ENCODE results near the gene TTLL5. TPM values are rescaled to one million over a fixed set of nuclear protein-coding genes. Genes with fewer than 3 reads are reported as not detected.
A peak's percentile ranks its signal among the peaks of the same experiment; 100 is the strongest.

TTLL5 gene
- total and polyA plus RNA-seq, 2 of the 13 experiments (the other 11 are each of a cell fraction or from before 2014, with no cell fraction given): 11.8 to 18.8 TPM

DNA sequence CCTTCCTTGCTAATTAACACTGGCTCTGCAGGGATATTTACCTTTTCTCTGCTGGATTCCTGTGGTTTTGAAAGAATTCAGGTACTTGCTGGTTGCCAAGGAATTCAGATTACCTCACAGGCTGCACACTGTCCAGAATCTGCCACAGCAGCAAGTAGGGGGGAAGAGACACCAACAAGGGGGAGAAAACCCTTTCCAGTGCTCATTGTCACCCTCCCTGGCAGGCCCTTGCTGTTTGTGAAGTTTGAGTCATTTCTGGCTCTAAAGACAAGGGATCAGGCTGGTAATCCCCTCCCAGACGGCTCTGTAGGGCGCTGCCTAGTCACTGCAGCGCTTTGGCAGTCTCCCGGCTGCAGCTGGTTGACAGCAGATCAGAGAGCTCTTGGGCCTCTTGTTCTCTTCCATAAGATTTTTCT, 50.8 kb downstream of the TTLL5 start (continued):
- TF ChIP-seq, protein P1, sequence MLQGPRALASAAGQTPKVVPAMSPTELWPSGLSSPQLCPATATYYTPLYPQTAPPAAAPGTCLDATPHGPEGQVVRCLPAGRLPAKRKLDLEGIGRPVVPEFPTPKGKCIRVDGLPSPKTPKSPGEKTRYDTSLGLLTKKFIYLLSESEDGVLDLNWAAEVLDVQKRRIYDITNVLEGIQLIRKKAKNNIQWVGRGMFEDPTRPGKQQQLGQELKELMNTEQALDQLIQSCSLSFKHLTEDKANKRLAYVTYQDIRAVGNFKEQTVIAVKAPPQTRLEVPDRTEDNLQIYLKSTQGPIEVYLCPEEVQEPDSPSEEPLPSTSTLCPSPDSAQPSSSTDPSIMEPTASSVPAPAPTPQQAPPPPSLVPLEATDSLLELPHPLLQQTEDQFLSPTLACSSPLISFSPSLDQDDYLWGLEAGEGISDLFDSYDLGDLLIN (CRISPR knock-in tag; IDR thresholded peaks at IDR 0.05; ENCODE audit: borderline replicate concordance): no peak
- TF ChIP-seq ZNF772 (CRISPR knock-in tag; IDR thresholded peaks at IDR 0.05) (0 out of 2 replicates have a peak, but pooled peaks have one; percentile 30), ZSCAN12 (CRISPR knock-in tag; IDR thresholded peaks at IDR 0.05) (no peak), ZNF329 (CRISPR knock-in tag; IDR thresholded peaks at IDR 0.05; ENCODE audit: low read depth) (no peak), XRCC5 (optimal IDR thresholded peaks at IDR 0.05; ENCODE audit: low read length) (peak; percentile 79), ZNF552 (CRISPR knock-in tag; IDR thresholded peaks at IDR 0.05; ENCODE audit: borderline replicate concordance) (no peak), FOXP1 (IDR thresholded peaks at IDR 0.05) (no peak), FOXP1 (CRISPR knock-in tag; IDR thresholded peaks at IDR 0.05) (peak; percentile 27; the same call in 1 of the 2 replicates), SOX6 (IDR thresholded peaks at IDR 0.05) (no peak), SOX6 (CRISPR knock-in tag; IDR thresholded peaks at IDR 0.05) (peak; percentile 43; the same call in 1 of the 2 replicates), ATAD3A (CRISPR knock-in tag; IDR thresholded peaks at IDR 0.05) (no peak), GFI1 (CRISPR knock-in tag; IDR thresholded peaks at IDR 0.05; ENCODE audit: borderline replicate concordance) (peak; percentile 55; the same call in 1 of the 2 replicates), PHF5A (CRISPR knock-in tag; IDR thresholded peaks at IDR 0.05; ENCODE audit: low read depth, unreplicated experiment) (no peak), FOXC1 (CRISPR knock-in tag; IDR thresholded peaks at IDR 0.05; ENCODE audit: borderline replicate concordance) (no peak), MED1 (CRISPR knock-in tag; IDR thresholded peaks at IDR 0.05) (no peak; the same call in 1 of the 2 replicates), ZNF563 (CRISPR knock-in tag; IDR thresholded peaks at IDR 0.05) (no peak), ZSCAN9 (CRISPR knock-in tag; IDR thresholded peaks at IDR 0.05; ENCODE audit: borderline replicate concordance) (no peak), GATAD1 (CRISPR knock-in tag; IDR thresholded peaks at IDR 0.05) (no peak), ZBTB1 (CRISPR knock-in tag; IDR thresholded peaks at IDR 0.05; ENCODE audit: borderline replicate concordance) (no peak)
- TF ChIP-seq, protein P2, sequence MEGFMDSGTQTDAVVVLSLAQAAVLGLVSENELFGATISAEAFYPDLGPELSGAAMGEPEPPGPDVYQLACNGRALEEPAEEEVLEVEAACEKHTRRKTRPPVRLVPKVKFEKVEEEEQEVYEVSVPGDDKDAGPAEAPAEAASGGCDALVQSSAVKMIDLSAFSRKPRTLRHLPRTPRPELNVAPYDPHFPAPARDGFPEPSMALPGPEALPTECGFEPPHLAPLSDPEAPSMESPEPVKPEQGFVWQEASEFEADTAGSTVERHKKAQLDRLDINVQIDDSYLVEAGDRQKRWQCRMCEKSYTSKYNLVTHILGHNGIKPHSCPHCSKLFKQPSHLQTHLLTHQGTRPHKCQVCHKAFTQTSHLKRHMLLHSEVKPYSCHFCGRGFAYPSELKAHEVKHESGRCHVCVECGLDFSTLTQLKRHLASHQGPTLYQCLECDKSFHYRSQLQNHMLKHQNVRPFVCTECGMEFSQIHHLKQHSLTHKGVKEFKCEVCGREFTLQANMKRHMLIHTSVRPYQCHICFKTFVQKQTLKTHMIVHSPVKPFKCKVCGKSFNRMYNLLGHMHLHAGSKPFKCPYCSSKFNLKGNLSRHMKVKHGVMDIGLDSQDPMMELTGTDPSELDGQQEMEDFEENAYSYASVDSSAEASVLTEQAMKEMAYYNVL (CRISPR knock-in tag; IDR thresholded peaks at IDR 0.05; ENCODE audit: borderline replicate concordance): no peak
- TF ChIP-seq, protein P3, sequence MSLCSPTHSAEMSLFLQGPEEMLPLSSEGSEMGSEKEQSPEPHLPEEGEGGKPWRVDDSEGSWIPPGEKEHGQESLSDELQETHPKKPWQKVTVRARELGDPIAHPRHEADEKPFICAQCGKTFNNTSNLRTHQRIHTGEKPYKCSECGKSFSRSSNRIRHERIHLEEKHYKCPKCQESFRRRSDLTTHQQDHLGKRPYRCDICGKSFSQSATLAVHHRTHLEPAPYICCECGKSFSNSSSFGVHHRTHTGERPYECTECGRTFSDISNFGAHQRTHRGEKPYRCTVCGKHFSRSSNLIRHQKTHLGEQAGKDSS (CRISPR knock-in tag; IDR thresholded peaks at IDR 0.05; ENCODE audit: borderline replicate concordance, low read depth): peak; percentile 82
- TF ChIP-seq, protein P4, sequence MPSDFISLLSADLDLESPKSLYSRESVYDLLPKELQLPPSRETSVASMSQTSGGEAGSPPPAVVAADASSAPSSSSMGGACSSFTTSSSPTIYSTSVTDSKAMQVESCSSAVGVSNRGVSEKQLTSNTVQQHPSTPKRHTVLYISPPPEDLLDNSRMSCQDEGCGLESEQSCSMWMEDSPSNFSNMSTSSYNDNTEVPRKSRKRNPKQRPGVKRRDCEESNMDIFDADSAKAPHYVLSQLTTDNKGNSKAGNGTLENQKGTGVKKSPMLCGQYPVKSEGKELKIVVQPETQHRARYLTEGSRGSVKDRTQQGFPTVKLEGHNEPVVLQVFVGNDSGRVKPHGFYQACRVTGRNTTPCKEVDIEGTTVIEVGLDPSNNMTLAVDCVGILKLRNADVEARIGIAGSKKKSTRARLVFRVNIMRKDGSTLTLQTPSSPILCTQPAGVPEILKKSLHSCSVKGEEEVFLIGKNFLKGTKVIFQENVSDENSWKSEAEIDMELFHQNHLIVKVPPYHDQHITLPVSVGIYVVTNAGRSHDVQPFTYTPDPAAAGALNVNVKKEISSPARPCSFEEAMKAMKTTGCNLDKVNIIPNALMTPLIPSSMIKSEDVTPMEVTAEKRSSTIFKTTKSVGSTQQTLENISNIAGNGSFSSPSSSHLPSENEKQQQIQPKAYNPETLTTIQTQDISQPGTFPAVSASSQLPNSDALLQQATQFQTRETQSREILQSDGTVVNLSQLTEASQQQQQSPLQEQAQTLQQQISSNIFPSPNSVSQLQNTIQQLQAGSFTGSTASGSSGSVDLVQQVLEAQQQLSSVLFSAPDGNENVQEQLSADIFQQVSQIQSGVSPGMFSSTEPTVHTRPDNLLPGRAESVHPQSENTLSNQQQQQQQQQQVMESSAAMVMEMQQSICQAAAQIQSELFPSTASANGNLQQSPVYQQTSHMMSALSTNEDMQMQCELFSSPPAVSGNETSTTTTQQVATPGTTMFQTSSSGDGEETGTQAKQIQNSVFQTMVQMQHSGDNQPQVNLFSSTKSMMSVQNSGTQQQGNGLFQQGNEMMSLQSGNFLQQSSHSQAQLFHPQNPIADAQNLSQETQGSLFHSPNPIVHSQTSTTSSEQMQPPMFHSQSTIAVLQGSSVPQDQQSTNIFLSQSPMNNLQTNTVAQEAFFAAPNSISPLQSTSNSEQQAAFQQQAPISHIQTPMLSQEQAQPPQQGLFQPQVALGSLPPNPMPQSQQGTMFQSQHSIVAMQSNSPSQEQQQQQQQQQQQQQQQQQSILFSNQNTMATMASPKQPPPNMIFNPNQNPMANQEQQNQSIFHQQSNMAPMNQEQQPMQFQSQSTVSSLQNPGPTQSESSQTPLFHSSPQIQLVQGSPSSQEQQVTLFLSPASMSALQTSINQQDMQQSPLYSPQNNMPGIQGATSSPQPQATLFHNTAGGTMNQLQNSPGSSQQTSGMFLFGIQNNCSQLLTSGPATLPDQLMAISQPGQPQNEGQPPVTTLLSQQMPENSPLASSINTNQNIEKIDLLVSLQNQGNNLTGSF (CRISPR knock-in tag; IDR thresholded peaks at IDR 0.05): no peak
